Measurements from ENCODE around the gene UBXN10.

The UBXN10 gene

DNA sequence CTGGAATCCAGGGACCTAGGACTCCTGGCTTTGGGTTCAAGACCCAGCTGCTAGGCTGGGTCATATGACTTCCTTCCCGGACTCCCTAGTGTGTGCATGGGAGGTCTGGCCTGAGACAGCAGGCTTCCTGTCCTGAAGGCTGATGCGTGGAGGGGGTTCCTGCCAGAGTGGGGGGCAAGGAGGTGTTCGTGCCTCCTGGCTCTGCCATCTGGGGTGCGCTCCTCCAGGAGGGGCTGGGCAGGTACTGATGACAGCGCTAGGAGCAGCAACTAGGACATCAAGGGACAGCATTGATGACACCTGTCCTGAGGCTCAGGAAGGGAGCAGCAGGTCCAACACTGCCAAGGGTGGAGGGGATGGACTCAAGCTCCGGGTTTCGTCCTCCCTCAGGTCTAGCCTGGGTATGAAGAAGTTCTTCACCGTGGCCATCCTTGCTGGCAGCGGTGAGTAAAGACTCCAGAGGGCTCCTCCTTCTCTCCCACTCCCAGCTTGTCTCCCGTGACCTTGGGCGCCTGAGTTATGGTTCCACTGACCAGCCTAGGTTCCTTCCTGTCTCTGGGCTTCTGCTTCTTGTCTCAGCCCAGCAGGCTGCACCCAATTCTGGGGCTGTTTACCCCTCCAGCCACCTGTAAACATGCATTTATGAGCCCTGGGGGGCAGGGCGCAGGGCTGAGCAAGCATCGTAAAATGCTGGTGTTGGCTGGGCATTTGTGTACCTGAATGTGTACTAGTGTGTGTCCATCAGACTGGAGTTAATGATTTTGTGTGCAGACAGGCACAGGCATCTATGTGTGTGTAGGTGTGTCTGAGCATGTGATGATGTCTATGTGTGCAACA, 45.9 kb upstream of the UBXN10 start:
- no peak overlapping the region for H3K4me3 ChIP-seq (ENCODE audit: low read depth, low read length)
- TF ChIP-seq, protein P1, sequence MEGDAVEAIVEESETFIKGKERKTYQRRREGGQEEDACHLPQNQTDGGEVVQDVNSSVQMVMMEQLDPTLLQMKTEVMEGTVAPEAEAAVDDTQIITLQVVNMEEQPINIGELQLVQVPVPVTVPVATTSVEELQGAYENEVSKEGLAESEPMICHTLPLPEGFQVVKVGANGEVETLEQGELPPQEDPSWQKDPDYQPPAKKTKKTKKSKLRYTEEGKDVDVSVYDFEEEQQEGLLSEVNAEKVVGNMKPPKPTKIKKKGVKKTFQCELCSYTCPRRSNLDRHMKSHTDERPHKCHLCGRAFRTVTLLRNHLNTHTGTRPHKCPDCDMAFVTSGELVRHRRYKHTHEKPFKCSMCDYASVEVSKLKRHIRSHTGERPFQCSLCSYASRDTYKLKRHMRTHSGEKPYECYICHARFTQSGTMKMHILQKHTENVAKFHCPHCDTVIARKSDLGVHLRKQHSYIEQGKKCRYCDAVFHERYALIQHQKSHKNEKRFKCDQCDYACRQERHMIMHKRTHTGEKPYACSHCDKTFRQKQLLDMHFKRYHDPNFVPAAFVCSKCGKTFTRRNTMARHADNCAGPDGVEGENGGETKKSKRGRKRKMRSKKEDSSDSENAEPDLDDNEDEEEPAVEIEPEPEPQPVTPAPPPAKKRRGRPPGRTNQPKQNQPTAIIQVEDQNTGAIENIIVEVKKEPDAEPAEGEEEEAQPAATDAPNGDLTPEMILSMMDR (IDR thresholded peaks at IDR 0.05; ENCODE audit: insufficient read depth, low read depth, low read length, missing control alignments), result no peak
- no peak for DNase-seq (ENCODE audit: low read depth)

DNA sequence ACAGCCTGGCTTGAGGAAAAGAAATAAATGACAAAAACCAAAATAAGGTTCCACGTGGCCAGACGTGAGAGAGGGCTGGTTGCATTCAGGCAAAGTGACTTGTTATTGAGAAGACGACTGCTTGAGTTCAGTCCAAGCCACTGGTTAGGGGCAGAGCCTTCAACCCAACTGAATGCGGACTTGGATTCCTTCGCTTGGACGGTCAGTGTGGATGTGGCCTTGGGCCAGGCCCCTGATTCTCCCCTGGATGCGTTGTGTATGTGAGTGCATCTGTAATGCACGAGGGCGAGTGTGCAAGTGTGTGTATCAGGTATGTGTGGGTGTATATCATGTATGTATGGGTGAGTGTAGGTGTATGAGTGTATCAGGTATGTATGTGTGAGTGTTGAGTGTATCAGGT, 44.9 kb upstream of the UBXN10 start:
- TF ChIP-seq, protein P1 (IDR thresholded peaks at IDR 0.05; ENCODE audit: insufficient read depth, low read depth, low read length, missing control alignments), result no peak
- DNase-seq (ENCODE audit: low read depth), result no peak
- no peak overlapping the region for H3K4me3 ChIP-seq (ENCODE audit: low read depth, low read length)

DNA sequence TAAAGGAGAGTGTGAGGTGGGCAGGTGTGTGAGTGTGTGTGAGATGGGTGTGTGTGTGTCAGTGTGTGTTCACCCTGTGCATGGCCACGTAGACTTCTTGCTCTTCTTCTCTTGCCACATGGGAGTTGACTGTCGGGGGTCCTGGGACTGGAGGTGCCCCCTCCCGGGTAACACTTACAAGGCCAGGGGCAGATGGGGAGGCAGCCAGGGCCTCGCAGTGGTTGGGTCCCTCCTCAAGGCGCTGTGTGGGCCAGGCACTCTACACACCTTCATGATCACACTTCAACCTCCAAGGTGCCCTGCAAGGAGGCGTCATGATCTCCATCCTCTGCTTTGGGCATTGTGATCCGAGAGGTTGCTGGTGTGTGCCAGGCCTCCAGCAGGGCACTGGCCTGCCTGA, 44.4 kb upstream of the UBXN10 start:
- no peak overlapping the region for H3K4me3 ChIP-seq (ENCODE audit: low read depth, low read length)
- no peak for DNase-seq (ENCODE audit: low read depth)
- TF ChIP-seq, protein P1 (IDR thresholded peaks at IDR 0.05; ENCODE audit: insufficient read depth, low read depth, low read length, missing control alignments), result no peak

DNA sequence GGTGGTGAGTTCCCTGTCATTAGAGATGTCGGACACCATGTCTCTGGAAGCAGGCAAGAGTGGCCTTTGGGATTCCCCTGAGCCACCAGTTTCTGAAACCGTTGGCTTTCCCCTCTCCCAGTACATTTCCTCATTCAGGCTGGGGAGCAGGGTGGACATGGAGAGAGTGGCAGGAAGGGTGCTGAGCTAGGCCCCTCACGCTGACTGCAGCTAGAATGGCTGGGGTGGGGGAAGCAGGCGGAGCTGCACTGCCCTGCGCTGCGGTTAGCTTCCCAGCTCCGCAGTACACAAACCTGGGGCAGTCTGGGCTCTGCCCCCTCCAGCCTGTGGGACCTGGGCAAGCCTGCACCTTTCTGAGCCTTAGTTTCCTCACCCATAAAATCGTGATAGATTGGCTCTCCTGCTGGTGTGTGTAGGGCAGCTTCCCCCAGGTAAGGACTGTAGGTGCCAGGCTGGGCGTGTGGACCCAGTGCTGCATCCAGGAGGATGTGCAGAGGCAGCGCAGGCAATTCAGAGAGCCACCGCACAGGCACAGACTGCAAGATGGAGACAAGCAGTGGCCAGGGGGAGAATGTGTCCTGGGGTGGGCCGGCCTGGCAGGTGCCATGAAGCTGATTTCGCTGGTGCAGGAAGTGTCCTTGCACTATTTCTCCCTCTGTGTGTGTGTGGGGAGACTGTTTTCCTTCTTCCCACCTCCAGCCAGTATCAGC, 43.7 kb upstream of the UBXN10 start:
- H3K4me3 ChIP-seq (ENCODE audit: low read depth, low read length), result no peak overlapping the region
- TF ChIP-seq, protein P1 (IDR thresholded peaks at IDR 0.05; ENCODE audit: insufficient read depth, low read depth, low read length, missing control alignments), result no peak
- DNase-seq (ENCODE audit: low read depth), result no peak

DNA sequence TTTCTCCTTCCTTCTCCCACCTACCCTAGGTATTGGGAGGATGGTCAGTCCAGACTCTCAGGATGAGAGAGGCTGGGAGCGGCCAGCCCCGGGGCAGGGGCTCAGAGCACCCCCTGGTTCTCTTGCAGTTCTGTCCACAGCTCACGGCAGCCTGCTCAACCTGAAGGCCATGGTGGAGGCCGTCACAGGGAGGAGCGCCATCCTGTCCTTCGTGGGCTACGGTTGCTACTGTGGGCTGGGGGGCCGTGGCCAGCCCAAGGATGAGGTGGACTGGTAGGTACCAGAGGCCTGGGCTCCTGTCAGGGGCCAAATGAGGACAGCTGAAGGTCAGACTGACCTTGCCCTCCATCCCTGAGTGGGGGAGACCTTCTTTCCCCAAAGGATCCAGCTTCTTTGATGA, 42.6 kb upstream of the UBXN10 start:
- DNase-seq (ENCODE audit: low read depth), result no peak
- TF ChIP-seq, protein P1 (IDR thresholded peaks at IDR 0.05; ENCODE audit: insufficient read depth, low read depth, low read length, missing control alignments), result no peak

DNA sequence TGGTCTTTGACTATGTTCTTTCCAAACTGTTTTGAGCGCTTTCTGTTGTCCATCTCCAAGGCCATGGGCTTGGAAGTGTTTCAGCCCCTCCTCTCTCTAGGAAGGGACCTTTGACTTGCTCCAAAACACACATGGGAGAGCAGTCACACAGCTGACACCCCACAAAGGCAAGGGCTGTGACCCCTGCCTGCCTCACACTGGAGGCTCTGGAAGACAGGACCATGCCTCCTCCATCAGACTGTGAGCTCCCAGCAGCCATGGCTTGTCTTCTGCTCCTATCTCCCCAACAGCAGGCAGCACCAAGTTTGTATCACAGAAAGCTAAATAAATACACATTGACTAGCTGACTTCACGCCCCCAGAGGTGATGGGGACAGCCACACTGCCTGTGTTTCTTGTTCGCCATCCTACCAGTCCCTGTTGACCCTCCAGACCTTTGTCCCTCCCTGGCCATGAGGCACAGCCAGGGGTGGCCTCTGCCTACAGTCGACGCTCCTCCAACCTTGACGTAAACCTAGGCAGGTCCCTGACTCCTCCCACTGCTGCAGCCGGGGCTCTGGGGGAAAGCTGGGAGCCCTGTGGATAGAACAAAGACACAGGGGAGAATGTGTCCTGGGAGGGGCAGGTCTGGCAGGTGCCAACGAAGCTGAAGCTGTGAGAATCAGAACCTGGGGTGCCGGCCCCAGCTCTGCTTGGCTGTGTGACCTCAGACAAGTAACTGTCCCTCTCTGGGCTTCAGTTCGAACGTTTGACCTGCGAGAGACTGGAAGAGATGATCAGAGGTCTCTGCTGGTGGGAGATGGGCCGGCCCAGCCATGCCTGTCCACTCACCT, 41.9 kb upstream of the UBXN10 start:
- TF ChIP-seq, protein P1 (IDR thresholded peaks at IDR 0.05; ENCODE audit: insufficient read depth, low read depth, low read length, missing control alignments), result no peak
- H3K4me3 ChIP-seq (ENCODE audit: low read depth, low read length), result no peak overlapping the region
- DNase-seq (ENCODE audit: low read depth), result no peak

More for the DNA sequence above, 42.6 kb upstream of the UBXN10 start:
- H3K4me3 ChIP-seq (ENCODE audit: low read depth, low read length), result no peak overlapping the region
